Myocyte (in vitro differentiated cells): ENCODE measurements around the gene SOCS4. TPM values are rescaled to one million over a fixed set of nuclear protein-coding genes. Genes with fewer than 3 reads are reported as not detected.
"Not testable (repeated sequence)": the region's sequence is repeated elsewhere in the genome, so short reads cannot be mapped to it uniquely, and the experiment has no call there.

Experiments used
- DNase-seq: peaks from one replicate; pipeline ENCODE4 v3.0.0-alpha.2; 2012; ENCODE audit warnings: low read depth
- total RNA-seq: library from RNA; depleted of rRNA; stranded (reverse); fragments of >200 nt; gene quantifications from 2 replicates; pipeline ENCODE4 v1.2.3, GENCODE V29; 2014

SOCS4 gene
- total RNA-seq, 1 donor from 2014 or later = 23.9 TPM

DNA sequence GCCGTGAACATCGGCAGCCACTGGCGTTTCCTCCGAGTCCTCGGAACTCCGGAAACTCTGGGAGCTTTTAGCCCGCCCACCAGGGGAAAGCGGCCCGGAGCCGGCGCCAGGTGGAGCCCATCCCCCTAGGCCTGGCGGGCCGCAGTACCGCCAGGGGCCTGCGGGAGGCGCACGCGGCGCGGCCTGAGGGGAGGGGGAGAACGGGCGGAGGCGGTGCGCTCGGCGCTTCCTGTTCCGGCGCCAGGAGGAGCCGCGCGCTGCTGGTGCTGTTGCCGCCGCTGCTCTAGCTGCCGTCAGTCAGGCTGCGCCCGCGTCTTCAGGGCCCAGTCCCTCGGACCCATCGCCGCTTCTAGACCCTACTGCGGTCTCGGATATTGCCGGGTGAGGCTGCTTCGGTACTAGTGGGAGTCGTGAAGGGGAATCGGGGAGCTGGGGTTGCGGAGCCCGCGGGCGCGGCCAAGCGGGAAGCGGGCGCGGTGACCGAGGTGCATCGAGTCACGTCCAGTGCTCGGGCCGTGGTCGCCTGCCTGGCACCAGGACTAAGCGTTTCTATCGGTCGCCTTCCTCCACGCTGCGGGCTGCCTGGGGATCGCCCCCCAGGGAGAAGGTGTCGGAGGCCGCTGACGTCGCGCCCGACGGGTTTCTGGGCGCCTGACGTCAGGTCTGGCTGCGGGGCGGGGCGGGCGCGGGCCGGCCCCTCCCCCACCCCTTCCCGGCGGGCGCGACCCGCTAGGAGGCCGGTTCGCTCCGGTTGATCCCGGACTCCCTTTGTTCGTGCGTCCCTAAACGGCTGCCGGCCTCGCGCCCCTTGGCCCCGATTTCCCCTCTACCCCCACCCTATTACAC, 24.6 kb downstream of the SOCS4 start, which contains the start of gene MAPK1IP1L:
MAPK1IP1L (plus strand) TSS at position 225 of the 846 bp plus-strand sequence. CDS start 10,037 bp downstream, outside the sequence.
- peak; percentile 92 for DNase-seq

DNA sequence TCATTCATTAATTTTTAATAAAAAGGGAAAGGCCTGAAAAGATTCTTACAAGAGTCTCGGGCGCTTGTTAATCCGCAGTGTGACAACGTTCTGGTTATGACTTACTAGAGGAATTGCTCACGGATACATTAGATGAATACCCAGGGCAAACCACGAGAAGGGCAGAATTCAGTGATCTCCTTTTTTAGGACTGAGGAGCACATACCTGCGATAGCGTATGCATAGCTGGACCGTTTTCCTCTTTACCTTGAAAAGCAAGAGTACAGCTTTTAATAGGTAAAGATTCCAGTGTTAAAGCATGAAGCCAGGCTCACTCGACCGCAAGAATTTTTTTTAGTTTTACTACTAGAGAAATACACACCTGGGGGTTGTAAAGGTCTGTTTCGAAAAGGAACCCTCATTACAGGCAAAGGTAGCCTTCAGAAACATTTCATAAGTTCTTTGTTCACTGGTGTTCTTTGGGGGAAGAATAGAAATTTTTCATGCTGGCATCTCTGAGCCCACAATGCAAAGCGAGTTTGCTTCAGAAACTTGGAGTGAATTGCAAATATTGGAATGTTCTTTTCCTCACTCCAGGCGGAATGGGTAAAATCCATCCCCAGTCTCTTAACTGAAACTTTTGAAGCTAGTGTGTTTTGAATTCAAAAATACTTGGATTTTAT, 25.4 kb downstream of the SOCS4 start:
- DNase-seq = peak; percentile 37

DNA sequence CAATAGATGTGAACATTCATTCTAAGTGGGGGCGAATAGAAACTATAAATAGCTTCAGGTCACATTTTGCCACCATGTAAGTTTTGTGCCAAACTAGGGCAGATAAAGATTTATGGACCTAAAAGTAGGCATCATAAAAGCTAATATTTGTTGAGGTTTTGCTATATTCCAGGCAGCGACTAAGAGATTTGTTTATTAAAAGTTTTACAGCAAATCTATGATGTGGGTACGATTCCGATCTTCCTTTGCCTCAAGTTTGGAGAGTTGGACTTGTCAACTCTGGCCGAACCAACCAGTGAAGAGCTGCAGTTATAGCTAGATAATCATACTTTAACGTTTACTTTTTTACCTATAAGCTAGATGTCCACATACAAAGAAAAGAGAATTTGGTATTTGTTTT, 26.0 kb downstream of the SOCS4 start:
- DNase-seq = no peak

DNA sequence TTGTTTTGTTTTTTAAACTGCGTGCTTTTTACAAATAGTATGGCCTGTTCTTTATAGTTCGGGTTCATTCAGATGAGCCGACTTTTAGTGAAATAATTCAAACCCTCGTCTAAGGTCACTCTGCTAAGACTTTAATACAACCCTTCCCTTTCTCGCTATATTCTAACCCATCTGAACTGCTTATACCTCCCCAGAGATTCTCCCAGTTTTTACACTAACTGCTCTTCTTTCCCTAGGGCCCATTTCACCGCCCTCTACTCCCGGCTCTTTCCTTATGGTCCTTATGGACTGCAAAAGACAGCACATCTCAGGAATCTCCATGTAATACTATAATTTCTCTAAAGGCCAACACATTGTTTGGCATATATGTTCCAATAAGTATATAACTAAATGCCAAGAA, 26.5 kb downstream of the SOCS4 start:
- no peak for DNase-seq

DNA sequence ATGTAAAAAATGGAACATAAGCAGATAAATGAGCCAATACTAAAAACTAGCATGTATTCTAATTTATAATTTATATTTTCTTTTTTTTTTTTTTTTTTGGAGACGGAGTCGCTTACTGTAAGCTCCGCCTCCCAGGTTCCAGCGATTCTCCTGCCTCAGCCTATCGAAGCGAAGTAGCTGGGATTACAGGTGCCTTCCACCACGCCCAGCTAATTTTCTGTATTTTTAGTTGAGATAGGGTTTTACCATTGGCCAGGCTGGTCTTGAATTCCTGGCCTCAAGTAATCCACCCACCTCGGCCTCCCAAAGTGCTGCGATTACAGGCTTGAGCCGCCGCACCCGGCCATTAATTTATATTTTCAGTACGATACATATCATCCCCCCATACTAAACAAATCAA, 27.1 kb downstream of the SOCS4 start:
- no peak for DNase-seq

DNA sequence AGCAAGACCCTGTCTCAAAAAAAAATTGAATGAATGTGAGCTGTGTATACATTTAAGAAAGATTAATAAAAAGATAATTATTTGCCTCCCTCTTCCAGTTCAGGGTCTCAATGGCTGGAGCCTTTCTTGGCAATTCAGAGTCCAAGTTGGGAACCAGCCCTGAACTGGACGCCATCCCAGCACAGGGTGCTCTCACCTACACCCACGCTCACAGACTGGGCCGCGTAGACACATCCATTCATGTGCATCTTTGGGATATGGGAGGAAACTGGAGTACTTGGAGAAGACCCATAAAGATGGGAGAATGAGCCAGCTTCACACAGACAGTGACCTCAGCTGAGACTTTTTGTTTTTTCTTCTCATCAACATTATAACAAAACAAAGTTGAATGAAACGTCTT, 30.9 kb downstream of the SOCS4 start:
- no peak for DNase-seq

DNA sequence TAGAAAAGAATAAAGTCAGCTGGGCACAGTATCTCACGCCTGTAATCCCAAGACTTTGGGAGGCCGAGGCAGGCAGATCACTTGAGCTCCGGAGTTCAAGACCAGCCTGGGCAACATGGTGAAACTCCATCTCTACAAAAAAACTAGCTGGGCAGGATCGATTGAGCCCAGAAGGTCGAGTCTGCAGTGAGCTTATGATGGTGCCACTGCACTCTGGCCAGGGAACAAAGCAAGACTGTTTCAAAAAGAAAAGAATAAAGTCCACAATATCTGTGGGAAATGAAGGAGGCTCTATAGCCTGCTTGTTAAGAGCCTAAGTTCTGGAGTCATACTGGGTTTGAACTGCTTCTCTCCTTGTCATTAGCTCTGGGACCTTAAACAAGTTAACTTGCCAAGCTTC, 32.3 kb downstream of the SOCS4 start:
- DNase-seq = no peak

DNA sequence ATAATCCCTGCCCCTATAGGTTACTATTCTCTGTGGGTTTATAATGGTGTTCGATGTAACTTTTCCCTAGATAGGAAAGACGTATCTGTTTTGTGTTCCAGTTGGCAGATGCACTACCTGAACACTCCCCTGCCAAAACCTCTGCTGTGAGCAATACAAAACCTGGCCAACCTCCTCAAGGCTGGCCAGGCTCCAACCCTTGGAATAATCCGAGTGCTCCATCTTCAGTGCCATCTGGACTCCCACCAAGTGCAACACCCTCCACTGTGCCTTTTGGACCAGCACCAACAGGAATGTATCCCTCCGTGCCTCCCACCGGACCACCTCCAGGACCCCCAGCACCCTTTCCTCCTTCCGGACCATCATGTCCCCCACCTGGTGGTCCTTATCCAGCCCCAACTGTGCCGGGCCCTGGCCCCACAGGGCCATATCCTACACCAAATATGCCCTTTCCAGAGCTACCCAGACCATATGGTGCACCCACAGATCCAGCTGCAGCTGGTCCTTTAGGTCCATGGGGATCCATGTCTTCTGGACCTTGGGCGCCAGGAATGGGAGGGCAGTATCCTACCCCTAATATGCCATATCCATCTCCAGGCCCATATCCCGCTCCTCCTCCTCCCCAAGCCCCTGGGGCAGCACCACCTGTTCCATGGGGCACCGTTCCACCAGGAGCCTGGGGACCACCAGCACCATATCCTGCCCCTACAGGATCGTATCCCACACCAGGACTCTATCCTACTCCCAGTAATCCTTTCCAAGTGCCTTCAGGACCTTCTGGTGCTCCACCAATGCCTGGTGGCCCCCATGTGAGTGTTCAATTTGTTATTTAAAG, 35.7 kb downstream of the SOCS4 start:
- DNase-seq = no peak

DNA sequence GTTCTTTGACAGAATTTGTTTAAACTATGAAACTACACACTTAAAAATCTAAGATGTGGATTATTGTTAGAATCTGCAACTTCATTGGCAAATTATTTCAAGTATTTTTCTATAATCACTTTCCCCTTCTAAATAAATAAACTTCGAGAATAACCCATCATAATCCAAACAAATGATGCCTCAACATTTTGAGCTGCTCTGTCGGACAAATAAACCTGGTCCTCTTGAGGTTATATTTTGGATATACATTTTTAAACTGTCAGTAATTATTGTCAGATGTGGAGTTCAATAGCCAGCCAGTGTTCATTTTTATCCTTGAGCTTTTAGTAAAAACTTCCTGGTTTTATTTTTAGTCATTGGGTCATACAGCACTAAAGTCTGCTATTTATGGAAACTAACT, 37.9 kb downstream of the SOCS4 start:
- not testable (repeated sequence) for DNase-seq

DNA sequence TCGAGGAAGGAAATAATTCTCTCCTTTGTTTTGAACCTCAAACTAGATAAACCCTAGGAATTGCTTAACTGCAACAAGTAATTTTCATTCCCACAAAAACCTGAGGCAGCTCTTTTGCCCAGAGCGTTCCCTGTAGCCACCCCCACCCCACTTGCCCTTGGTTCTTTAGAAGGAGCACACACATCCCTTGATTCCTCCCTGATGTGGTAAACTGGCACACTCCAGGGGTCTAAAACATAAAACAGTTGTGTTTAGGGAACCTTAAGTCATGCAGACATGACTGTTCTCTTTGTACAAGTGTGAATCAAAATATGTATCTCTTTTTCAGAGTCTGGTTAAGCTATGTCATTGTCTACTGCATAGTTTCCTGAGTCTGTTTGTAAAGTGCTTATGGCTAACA, 38.4 kb downstream of the SOCS4 start:
- no peak for DNase-seq

DNA sequence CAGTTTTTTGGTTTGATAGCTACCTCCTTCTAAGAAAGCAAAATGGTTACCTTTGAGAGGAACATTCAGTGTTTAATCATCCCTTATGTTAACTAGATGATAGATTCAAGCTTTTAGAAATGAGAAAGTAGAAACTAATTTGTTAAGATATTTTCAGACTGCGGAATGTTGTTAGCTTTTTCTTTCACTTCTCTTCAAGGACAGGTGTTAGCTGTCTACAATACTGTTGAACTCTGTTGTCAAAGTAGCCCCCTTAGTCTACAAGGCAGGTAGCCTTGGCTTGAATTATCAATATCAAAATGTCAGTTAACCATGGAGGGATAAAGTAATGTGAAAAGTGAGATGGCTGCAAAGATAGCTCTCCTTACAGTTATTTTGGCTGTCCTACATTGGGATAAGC, 39.2 kb downstream of the SOCS4 start:
- DNase-seq = no peak

DNA sequence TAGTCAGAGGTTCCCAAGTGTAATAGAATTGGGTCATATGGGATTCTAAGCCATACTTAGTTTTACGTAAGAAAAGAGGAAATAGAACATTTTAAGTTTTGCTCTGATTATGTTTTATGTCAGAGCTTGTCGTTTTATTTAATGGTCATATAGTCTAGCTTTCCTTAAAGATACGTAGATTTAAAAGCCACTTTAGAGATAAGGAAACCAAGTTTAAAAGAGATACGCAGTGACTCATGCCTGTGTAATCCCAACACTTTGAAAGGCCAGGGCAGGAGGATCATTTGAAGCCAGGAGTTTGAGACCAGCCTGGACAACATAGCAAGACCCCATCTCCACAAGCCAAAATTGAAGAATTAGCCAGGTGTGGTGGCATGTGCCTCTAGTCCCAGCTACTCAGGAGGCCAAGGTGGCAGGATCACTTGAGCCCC, 44.0 kb downstream of the SOCS4 start:
- no peak for DNase-seq

DNA sequence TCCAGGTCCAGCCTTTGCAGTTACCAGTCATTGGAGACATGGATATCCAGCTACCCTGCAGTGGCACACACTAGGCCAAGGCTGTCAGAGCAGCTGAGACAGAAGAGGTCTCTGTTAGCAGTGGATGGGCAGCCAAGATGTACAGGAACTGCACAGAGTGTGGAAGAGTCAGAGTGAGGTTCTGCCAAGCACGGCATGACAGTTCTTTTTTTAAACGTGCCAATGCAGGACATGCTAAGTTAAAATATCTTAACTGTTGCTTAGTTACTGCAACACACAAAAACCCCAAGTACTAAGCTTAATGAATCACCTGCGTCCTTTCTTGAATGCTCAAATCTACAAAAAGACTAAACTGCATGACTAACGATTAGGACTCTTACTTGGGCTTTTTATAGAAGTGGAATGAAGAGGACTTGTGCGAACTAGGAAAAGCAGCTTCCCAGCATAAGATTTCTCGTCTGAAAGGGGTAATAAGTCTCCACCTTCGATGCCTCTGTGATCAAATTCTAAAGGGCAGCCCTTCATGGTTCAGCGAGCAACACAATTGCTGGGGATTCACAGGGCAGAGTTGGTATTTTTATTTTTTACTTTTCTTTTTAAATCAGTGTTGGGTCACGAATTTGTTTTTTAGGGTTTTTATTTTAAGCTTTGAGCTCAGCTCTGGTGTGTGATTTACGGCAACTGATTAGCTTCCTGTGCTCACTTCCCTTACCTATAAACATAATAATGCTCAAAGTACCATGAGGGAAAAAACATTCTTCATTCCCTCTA, 45.0 kb downstream of the SOCS4 start:
- DNase-seq = peak; percentile 86

DNA sequence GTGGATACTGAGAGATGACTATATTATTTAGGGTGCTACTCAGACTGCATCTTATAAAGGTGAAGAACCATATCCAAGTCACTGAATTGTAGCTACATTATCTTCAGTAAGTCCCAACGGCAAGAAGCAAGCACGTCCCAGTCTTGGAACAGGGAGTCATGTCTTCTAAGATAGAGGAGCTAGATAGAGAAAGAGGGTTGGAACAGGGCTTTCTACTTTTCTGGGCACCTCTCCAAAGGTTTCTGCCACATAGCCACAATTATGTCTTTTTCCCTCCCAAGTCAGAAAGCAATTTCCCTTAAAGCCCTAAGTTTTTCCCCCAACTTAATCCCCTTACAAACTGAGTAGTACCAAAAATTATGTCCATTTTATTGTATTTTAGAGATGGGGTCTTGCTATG, 46.8 kb downstream of the SOCS4 start:
- DNase-seq = peak; percentile 67

DNA sequence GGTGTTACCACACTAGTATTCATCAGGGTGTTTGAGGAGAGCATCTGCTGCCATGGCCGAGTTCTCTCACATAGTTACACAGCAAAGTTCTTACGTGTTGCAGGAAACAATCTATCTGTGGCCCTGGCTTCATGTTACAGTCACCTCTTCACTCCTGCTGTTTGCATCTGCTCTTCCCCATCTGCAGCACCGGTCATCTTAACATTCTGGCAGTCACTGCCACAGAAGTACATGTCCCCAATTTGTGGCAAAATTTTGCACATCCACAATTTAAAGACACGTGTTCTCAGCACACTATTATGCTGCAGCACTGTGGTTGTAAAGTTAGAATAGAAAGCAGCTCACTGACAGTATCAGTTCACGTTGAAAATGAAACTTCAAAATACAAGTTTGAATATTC, 47.6 kb downstream of the SOCS4 start:
- DNase-seq = no peak

DNA sequence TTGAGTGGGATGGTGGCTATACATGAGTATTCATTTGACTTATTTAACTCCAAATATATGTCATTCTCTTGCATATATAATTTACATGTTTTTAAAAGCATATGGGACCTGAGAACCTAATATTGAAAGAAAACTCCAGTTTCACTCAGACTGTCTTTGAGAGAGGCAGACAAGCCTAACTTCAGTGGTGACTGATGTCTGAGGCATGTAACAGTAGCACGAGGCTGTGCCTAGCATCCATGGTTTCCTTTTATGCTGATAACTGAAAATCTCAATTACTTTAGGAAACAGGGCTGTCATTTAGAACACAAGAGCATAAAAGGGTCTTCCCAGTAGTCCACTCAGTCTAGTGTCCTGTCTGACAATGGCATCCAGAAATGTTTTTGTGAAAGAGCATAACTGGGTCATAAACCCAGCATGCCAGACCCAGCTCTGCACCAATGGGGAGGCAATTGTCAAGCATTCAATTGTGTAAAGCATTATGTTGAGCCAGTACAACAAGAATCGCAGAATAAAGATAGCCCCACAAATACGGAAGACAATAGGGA, 48.7 kb downstream of the SOCS4 start:
- no peak for DNase-seq

DNA sequence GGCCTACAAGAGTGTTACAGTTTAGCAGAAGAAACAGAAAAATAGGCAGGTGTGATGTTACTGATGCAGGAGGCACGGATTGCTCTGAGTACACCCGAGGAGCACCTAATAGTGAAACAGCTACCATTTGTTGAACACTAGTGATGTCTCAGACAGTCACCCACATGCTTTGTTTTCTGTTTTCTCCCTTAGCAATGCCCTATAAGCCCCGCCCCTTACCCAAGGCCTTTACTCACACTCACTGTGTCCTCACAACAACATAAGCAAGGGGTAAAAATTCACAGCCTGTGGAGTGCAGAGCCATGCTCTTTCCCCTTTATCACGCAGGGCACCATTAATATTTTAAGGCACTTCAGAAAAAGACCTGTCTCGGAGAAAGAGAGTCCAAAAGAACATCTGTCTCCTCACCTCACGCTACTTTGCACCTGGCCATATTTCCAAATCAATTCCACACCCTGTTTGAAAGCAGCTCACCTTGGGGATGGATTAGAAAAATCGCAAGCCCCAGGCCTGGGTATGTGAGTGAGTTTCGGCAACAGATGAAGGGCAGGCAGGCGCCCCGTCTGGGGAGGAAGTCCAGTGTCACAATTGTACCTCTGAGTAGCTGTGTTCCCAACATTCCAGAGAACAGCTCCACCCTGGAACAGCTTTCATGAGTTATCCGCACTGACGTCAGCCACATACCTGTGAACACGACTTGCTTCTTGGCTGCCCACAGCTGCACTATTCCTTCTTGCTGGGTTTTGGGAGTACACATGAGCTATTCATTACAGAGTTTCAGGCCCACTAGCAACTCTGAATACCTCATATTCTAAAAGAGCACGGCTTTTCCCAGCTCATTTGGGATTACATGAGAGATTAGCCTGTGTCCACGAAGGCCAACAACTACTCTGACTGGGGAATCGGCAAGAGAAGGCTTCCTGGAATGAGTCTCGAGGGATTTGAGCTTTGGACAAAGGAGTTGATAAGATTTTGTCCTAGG, 50.4 kb downstream of the SOCS4 start:
- no peak for DNase-seq

DNA sequence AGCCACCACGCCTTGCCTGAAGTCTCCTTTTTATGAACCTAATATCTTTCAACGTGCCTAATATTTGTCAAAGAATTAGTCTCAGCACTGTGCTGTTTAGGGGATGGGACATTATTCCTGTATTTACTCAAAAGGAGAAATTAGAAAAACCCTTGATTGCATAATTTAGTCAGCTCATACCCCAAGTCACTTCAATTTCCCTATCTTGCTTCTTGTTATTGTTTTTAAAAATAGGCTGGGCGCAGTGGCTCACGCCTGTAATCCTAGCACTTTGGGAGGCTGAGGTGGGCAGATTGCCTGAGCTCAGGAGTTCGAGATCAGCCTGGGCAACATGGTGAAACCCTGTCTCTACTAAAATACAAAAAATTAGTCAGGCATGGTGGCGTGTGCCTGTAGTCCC, 52.9 kb downstream of the SOCS4 start:
- DNase-seq = not testable (repeated sequence)

DNA sequence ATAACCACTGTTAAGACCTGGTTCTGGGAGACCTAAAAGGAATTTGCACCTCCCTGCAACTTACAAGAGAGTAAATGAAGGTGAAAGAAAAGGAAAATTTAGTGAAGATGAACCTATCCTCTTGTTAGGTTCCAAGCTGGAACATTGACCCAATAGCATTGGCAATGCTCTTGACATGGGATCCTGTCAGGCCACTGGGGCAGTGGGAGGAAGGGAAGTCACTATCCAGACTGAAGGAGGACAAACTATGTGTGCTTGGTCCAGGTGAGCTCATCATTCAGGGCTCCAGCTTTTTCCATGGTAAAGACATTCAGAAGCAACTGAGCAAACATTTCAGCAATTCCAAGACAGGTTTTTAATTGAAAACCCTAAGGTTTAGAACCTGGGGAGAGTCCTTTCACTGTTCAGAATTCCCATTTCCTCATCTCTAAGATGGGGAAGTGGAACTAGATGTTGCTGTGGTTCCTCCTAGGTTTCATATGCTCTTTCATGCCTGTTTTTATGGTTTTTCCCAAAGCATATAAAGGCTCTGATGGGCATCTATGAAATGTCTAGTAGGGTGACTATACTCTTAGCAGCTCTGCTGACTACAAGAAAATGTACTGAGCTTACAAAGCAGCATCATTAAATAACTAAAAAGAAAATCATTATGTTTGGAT, 57.5 kb downstream of the SOCS4 start:
- DNase-seq = no peak
